Lower lobe of right lung (tissue), 2 donors: ENCODE results near the gene SRRM3. TPM values are rescaled to one million over a fixed set of nuclear protein-coding genes. Genes with fewer than 3 reads are reported as not detected.

Experiments
- ATAC-seq, 2 donors: fragments of 200-7000 bp; cut with Tn5 transposase; one replicate each; pipeline ENCODE4 v1.9.1; 2020 to 2022; ENCODE audit warnings: mild to moderate bottlenecking in 2 of 2, moderate library complexity in 2 of 2
- DNase-seq: peaks from one replicate; pipeline ENCODE4 v3.0.0-alpha.2; 2020
- H3K27ac ChIP-seq: fragments of 200-600 bp; one replicate; pipeline ENCODE4 v1.8.0; 2022
- H3K27me3 ChIP-seq: fragments of 200-600 bp; one replicate; pipeline ENCODE4 v1.8.0; 2022; ENCODE audit warnings: low read depth
- H3K36me3 ChIP-seq: fragments of 200-600 bp; one replicate; pipeline ENCODE4 v1.8.0; 2022; ENCODE audit warnings: mild to moderate bottlenecking
- H3K4me1 ChIP-seq: fragments of 200-600 bp; one replicate; pipeline ENCODE4 v1.8.0; 2022
- H3K4me3 ChIP-seq: fragments of 200-600 bp; one replicate; pipeline ENCODE4 v1.8.0; 2022; ENCODE audit warnings: mild to moderate bottlenecking
- H3K9me3 ChIP-seq: fragments of 200-600 bp; one replicate; pipeline ENCODE4 v1.8.0; 2022
- CTCF ChIP-seq: fragments of 200-600 bp; IDR thresholded peaks from one replicate; pipeline ENCODE4 v1.8.0; 2022; ENCODE audit warnings: antibody characterized with exemption, mild to moderate bottlenecking
- intact Hi-C: fragments of 100-400 bp; cut with DNase I; formaldehyde crosslinking; loops from one replicate; pipeline ENCODE4 v1.11.0; 2022
- total RNA-seq: library from RNA; stranded (reverse); fragmentation: NEBNext Ultra II Directional; extraction: Animal tissue kit (Norgen Biotek cat#: 25700); gene quantifications from one replicate; pipeline ENCODE4 v1.2.1, GENCODE V29; 2021
- donor health status: DM: no; HTN: yes; CAD: no; lungs with severe emphysema.

Gene SRRM3
- total RNA-seq, 1 donor from 2014 or later = 0.86 TPM

GRCh38 chr7:76293407-76293901, 91.8 kb downstream of the SRRM3 start:
- Histone ChIP-seq H3K27ac (peak overlapping the region; percentile 91), H3K4me3 (no peak overlapping the region), H3K27me3 (no peaks in the 10 kb centered on the region), H3K4me1 (peaks cover 64% of the 10 kb centered on the region), H3K9me3 (no peaks in the 10 kb centered on the region), H3K36me3 (no peaks in the 10 kb centered on the region)
- intact Hi-C loops = no loop called here
- ATAC-seq (no peak), DNase-seq (no peak)
- TF ChIP-seq CTCF = no peak

- Histone ChIP-seq H3K4me1 (peaks cover 64% of the 10 kb centered on the region), H3K27ac (peak overlapping the region; percentile 90), H3K4me3 (peak overlapping the region; percentile 37), H3K27me3 (no peaks in the 10 kb centered on the region), H3K36me3 (no peaks in the 10 kb centered on the region), H3K9me3 (no peaks in the 10 kb centered on the region)
- intact Hi-C loops = no loop called here
- DNase-seq (peak; percentile 96), ATAC-seq (peak; percentile 88 to 89)
- TF ChIP-seq CTCF = no peak
Observed at GRCh38 chr7:76294344-76295024, 92.8 kb downstream of the SRRM3 start.

- no peaks in the 10 kb centered on the region for H3K36me3 ChIP-seq
- H3K4me1 ChIP-seq = peaks cover 56% of the 10 kb centered on the region
- no peak overlapping the region for H3K4me3 ChIP-seq
- H3K9me3 ChIP-seq = no peaks in the 10 kb centered on the region
- intact Hi-C loops = no loop called here
- H3K27me3 ChIP-seq = no peaks in the 10 kb centered on the region
- DNase-seq (peak; percentile 79), ATAC-seq (peak; percentile 73 to 83)
- TF ChIP-seq CTCF = peak; percentile 13
- peak overlapping the region; percentile 82 for H3K27ac ChIP-seq
Observed at GRCh38 chr7:76296743-76297740, 95.3 kb downstream of the SRRM3 start.

GRCh38 chr7:76300166-76300731, 98.6 kb downstream of the SRRM3 start:
- Histone ChIP-seq H3K4me3 (no peak overlapping the region), H3K36me3 (peaks cover 11% of the 10 kb centered on the region), H3K27ac (peak overlapping the region; percentile 8), H3K9me3 (no peaks in the 10 kb centered on the region), H3K4me1 (peaks cover 43% of the 10 kb centered on the region), H3K27me3 (no peaks in the 10 kb centered on the region)
- intact Hi-C loops = no loop called here
- ATAC-seq (no peak), DNase-seq (no peak)
- no peak for TF ChIP-seq CTCF

- intact Hi-C loops = no loop called here
- TF ChIP-seq CTCF = no peak
- peaks cover 40% of the 10 kb centered on the region for H3K4me1 ChIP-seq
- H3K36me3 ChIP-seq = peaks cover 11% of the 10 kb centered on the region
- H3K4me3 ChIP-seq = no peak overlapping the region
- H3K27ac ChIP-seq = no peak overlapping the region
- no peaks in the 10 kb centered on the region for H3K9me3 ChIP-seq
- no peaks in the 10 kb centered on the region for H3K27me3 ChIP-seq
- ATAC-seq = no peak
- no peak for DNase-seq
Observed at GRCh38 chr7:76301000-76301399, 99.3 kb downstream of the SRRM3 start.
